HG03135 (cell line): ENCODE results near the gene PON1.

Experiments
- ATAC-seq: cut with Tn5 transposase; IDR thresholded peaks from one replicate; pipeline ENCODE4 v1.9.1; 2021; ENCODE audit warnings: mild to moderate bottlenecking, moderate library complexity; ENCODE audit not compliant: unreplicated experiment

PON1 gene

DNA sequence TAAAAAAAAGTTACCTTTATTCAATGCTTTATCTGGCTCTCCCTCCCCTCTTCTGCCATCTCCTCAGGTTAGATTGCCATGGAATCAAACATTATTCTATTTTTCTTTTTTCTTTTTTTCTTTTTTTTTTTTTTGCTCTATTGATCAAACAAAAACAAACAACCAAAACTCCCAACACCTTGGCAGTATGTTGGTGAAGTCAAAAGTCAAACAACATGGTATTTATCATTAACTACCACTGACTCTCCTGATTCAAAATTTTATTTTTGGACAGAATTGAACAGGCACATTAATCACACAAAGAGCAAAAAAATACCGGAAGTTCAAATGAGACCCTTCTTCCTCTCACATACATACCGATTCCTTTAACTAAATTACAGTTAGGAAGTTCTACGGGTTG, 6.4 kb downstream of the PON1 start:
- ATAC-seq, result no peak

GRCh38 chr7:95317546-95317945, 6.8 kb downstream of the PON1 start:
- ATAC-seq, result no peak

DNA sequence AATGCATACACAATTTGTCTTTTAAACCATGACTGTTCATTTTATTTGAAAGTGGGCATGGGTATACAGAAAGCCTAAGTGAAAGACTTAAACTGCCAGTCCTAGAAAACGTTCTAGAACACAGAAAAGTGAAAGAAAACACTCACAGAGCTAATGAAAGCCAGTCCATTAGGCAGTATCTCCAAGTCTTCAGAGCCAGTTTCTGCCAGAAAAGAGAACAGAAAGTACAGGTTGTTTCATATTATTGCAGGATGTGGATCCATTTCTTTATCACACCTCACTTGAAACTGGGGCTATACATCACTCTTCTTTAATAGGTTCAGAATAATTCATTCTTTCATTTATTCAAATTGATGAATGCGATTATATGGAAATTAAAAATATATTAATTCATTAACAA, 7.7 kb downstream of the PON1 start:
- ATAC-seq, result peak; percentile 82

DNA sequence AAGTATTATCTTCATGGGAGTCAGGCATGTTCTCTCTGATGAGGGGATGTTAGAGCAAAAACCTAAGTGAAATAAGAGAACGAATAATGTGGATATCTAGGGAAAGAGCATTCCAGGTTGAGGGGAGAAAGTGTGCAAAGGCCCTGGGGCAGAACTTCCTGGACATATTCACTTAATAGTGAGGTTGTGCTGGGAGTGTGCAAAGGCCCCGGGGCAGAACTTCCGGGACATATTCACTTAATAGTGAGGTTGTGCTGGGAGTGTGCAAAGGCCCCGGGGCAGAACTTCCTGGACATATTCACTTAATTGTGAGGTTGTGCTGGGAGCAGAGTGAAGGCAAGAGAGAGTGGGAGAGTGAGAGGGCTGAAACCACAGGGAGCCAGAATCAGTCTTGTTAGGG, 11.8 kb downstream of the PON1 start:
- ATAC-seq, result no peak

DNA sequence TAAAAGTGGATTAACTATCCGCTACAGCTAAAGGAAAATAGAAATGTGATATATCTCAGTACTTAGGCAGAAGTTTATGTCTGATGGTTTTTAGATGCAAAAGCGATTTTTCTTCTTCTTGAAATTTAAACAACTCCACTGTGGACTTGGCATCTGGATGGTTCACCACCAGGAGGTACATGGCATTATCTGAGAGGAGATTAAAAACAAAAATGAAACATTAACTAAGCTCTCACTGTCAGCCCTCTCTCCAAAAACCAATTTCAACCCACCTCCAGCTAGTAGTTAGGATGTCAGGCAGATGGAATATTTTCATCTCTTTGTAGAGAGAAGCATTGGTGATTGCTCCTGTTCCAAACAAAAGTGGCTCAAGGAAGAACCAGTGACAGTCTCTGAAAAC, 12.9 kb downstream of the PON1 start:
- ATAC-seq, result no peak

- no peak for ATAC-seq
These were observed 14.4 kb downstream of the PON1 start for GRCh38 chr7:95309951-95310350.

GRCh38 chr7:95304990-95305389, 19.3 kb downstream of the PON1 start:
- no peak for ATAC-seq

GRCh38 chr7:95303013-95303905, 21.1 kb downstream of the PON1 start:
- ATAC-seq, result no peak

DNA sequence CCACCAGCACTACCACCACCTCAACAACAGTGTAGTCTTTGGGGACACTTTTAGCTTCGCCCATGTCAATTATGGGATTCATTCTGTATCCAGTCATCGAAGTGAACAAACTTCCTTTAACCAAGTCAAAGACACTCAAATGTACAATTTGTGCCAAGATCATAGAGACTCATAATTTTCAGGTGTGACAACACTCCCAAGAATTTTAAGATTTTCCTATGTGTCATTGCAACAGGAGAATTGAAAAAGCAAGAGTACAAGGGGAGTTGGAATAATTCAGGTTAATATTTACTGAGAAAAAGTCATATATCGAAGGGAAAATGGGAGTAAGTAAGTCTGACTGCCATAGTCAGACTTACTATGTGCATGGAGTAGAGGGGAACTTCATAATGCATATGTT, 26.2 kb downstream of the PON1 start:
- ATAC-seq, result no peak

DNA sequence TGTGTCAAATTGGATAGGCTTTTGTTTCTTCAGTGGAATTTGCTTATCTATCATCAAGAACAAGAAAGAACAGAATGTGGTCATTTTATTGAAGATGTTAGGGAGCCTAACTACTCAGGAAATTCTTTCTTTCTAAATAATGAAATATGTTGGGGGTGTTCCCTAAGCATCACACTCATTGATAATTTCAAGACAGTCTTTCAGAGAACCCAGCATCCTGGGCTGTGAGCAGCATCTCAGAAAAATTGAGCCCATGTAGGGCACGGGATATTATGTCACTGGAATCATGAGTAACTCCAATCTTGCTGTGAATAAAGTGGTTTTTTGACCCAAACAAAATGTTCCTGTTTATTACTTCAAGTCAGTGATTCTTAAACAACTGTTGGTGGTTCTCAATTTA, 27.3 kb downstream of the PON1 start:
- no peak for ATAC-seq

DNA sequence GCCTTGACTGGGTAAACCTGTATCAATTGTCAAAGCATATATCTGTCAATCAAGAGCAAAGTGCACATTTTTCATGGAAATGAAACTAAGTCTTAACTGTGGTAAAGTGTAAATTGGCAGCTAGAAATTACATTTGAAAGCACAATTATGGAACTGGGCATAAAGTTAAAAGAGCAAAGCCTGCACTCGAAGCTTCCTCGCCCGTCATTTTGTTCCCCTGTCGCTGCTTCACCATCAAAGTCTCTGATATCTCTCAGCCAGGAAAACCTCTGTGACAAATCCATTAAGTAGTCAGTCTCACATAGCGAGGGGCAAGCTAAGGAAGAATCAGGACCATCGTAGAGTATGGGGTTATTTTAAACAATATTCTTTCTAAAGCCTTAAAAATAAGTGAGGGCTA, 27.9 kb downstream of the PON1 start:
- no peak for ATAC-seq

DNA sequence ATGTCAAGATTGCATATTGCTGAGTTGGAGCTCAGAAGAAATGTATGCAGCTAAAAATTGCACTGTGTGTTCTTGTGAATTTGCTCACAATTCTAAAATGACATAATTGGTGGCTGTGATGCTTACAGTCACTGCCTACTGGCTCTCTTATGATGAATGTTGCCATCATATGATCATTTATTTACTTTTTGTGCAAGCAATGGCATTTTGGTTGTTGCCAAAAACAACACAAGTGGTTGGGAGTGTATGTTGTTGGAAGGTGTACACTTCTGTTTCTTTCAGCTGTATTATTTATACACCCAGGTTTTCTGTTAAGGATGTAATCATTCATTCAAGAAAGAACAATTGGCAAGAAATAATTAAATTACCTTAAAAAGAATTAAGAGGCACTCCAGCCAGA, 28.9 kb downstream of the PON1 start:
- no peak for ATAC-seq

DNA sequence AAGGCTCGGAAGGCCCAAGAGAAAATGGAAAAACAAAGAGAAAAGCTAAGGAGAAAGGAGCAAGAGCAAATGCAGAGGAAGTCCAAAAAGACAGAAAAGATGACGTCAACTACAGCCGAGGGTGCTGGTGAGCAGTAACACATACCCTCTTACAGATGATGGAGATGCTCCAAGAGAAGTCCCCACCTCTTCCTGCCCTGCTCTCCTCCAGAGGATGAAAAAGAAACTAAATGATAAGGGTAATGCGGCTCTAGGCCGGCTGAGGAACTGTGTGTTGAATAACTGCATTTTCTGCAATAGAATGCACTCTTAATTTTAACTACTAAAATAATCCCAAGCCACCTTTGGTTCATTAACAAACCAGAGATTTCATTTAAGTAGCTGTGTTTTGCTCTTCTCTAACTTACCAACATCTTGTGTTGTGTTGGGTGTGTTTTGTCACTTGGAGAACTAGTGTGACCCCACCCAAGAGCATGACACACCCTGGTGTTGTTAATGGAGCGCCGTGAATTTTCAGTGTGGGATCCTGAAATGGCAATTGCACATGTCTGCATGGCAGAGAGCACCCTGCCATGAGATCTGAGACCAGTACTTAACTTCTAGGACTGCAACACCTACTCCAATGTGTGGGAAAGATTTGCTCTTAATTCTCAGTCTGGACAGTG, 34.0 kb downstream of the PON1 start:
- ATAC-seq, result no peak

DNA sequence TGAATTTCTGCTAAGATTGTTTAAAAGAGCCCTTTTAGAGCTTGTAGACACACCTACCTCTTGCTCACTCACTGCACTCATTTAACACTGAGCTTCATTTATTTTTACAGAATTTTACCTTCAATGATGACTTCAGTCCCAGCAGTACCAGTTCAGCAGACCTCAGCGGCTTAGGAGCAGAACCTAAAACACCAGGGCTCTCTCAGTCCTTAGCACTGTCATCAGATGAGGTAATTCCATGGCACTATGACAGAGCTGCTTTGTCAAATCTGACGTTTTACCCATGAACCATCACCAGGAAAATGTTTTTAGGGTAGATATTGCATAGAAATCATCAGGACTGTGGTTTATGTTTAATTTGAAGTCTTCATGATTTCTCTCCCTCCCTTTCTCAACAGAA, 38.2 kb downstream of the PON1 start:
- ATAC-seq, result no peak

- no peak for ATAC-seq
These were observed 44.9 kb downstream of the PON1 start for GRCh38 chr7:95279417-95279816.

DNA sequence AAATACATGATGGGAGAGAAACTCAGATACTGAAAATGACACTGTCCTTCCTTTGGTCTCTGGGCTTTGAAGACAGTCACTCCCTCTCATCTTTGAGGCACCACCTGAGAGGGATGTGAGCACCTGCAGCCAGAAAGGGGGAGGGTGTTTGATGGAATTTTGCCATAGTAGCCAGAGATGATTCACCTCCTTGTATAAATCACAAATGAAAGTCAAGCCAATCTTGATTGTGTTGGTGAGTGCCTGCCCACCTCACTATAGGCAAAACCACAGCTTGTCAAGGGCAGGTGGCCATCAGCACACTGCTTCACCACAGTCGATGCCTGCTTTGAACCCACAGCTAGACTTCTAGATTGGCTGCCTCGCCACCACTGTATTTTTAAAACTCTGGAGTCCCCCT, 48.2 kb downstream of the PON1 start:
- ATAC-seq, result no peak

- no peak for ATAC-seq
These were observed 54.7 kb downstream of the PON1 start for GRCh38 chr7:95269640-95270039.

GRCh38 chr7:95267754-95268153, 56.6 kb downstream of the PON1 start:
- no peak for ATAC-seq

DNA sequence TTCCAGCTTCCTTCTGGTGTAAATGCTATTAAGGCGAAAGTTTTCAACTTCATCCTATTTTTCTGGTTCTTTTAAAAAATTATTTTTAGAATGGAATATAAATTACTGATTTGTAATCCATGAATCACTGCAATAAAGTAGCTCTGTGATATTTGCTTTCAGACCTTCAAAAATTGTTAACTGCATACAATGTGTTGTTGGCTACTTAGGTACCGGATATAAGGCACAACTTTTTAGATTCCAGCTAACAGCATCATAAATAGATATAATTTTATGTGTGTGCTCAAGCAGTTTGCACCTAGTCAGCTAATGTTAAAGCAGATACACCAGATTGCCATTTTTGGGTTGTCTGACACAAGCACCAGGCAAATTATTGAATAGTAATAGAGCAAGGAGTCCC, 58.7 kb downstream of the PON1 start:
- ATAC-seq, result no peak

GRCh38 chr7:95264363-95264891, 59.9 kb downstream of the PON1 start:
- ATAC-seq, result no peak

DNA sequence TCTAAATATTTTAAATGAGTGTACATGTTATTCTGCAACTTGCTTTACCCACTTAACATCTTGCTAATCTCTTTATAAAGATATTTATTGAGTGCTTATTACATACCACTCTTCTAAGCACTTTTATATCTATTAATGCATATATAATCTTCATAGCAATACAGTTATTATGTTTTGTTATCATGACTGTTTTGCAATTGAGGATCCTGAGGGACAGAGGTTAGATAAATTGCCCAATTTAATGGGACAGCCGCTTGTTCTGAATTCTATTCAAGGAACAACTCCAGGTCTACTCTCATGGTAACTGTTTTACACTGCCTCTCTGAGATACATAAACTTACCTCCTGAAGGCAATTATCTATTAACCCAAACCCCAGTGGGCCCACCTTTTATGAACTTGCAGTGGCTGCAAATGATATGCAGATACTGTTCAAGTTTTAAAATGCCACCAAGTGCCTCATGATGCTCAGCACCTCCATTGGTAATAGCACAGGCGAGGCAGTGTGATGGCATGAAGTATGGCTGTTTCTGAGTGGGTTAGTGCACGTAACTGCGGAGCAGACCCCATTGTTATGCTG, 60.5 kb downstream of the PON1 start:
- ATAC-seq, result no peak

GRCh38 chr7:95262875-95263274, 61.5 kb downstream of the PON1 start:
- no peak for ATAC-seq
